Liver (tissue), 9 donors: ENCODE results near the gene CARS2. TPM values are rescaled to one million over a fixed set of nuclear protein-coding genes. Genes with fewer than 3 reads are reported as not detected.
A peak's percentile ranks its signal among the peaks of the same experiment; 100 is the strongest.
"Not testable (repeated sequence)": the region's sequence is repeated elsewhere in the genome, so short reads cannot be mapped to it uniquely, and the experiment has no call there.

ENCODE experiments used
- DNase-seq: peaks from one replicate; pipeline ENCODE4 v3.0.0-alpha.2; 2017; ENCODE audit warnings: low spot score
- H3K27ac ChIP-seq, 2 donors: one replicate each; pipeline ENCODE4 v1.7.0; 2013; ENCODE audit warnings: inconsistent platforms in 2 of 2, low read length in 2 of 2, control low read depth in 1 of 2, low read depth in 1 of 2, mild to moderate bottlenecking in 1 of 2
- H3K27me3 ChIP-seq, 4 donors: one replicate each; pipeline versions ENCODE4 v1.6.1 to v1.7.0; 2013; ENCODE audit warnings: low read length in 3 of 4, inconsistent platforms in 1 of 4, mild to moderate bottlenecking in 1 of 4, moderate library complexity in 1 of 4; ENCODE audit not compliant: control insufficient read depth in 4 of 4, insufficient read depth in 4 of 4
- H3K36me3 ChIP-seq, 4 donors: one replicate each; pipeline versions ENCODE4 v1.6.1 to v1.7.0; 2013; ENCODE audit warnings: low read length in 3 of 4, mild to moderate bottlenecking in 3 of 4, low read depth in 1 of 4, moderate library complexity in 1 of 4; ENCODE audit not compliant: control insufficient read depth in 4 of 4, insufficient read depth in 3 of 4
- H3K4me1 ChIP-seq, 4 donors: one replicate each; pipeline versions ENCODE4 v1.6.1 to v1.7.0; 2013; ENCODE audit warnings: low read length in 3 of 4, mild to moderate bottlenecking in 3 of 4, moderate library complexity in 1 of 4; ENCODE audit not compliant: control insufficient read depth in 4 of 4, insufficient read depth in 4 of 4
- H3K4me3 ChIP-seq, 3 donors: one replicate each; pipeline versions ENCODE4 v1.6.1 to v1.7.0; 2013; ENCODE audit warnings: low read length in 3 of 3, control low read depth in 1 of 3, low read depth in 1 of 3, mild to moderate bottlenecking in 1 of 3
- H3K9ac ChIP-seq, 2 donors: one replicate each; pipeline ENCODE4 v1.7.0; 2013; ENCODE audit warnings: low read length in 2 of 2, mild to moderate bottlenecking in 2 of 2, moderate library complexity in 2 of 2, control low read depth in 1 of 2, low read depth in 1 of 2
- H3K9me3 ChIP-seq, 4 donors: one replicate each; pipeline versions ENCODE4 v1.6.1 to v1.7.0; 2013; ENCODE audit warnings: low read length in 3 of 4; ENCODE audit not compliant: control insufficient read depth in 4 of 4
- EGR1 ChIP-seq, 2 donors: IDR thresholded peaks; 2 replicates each; pipeline ENCODE4 v1.6.1; 2016 to 2018; ENCODE audit warnings: antibody characterized with exemption in 2 of 2, low read depth in 2 of 2
- FOXA1 ChIP-seq: IDR thresholded peaks from 2 replicates; pipeline ENCODE4 v1.6.1; 2016; ENCODE audit warnings: antibody characterized with exemption
- FOXA2 ChIP-seq: IDR thresholded peaks from 2 replicates; pipeline ENCODE4 v1.6.1; 2016; ENCODE audit warnings: antibody characterized with exemption
- GABPA ChIP-seq, 2 donors: IDR thresholded peaks in 1 of 2; conservative IDR thresholded peaks in 1 of 2; 2 replicates each; pipeline ENCODE4 v1.6.1; 2016; ENCODE audit warnings: antibody characterized with exemption in 2 of 2, mild to moderate bottlenecking in 1 of 2, moderate library complexity in 1 of 2
- HNF4A ChIP-seq, 2 donors: conservative IDR thresholded peaks; 2 replicates each; pipeline ENCODE4 v1.6.1; 2016; ENCODE audit warnings: antibody characterized with exemption in 2 of 2, mild to moderate bottlenecking in 2 of 2
- HNF4G ChIP-seq: IDR thresholded peaks from 2 replicates; pipeline ENCODE4 v1.6.1; 2016; ENCODE audit warnings: antibody characterized with exemption
- JUND ChIP-seq, 2 donors: IDR thresholded peaks; 2 replicates each; pipeline ENCODE4 v1.6.1; 2016; ENCODE audit warnings: antibody characterized with exemption in 2 of 2
- NR2F2 ChIP-seq: IDR thresholded peaks from 2 replicates; pipeline ENCODE4 v1.6.1; 2016; ENCODE audit warnings: antibody characterized with exemption
- RAD21 ChIP-seq, 2 donors: IDR thresholded peaks; 2 replicates each; pipeline ENCODE4 v1.6.1; 2016; ENCODE audit warnings: antibody characterized with exemption in 2 of 2, mild to moderate bottlenecking in 2 of 2
- RXRA ChIP-seq, 2 donors: IDR thresholded peaks; 2 replicates each; pipeline ENCODE4 v1.6.1; 2017 to 2018; ENCODE audit warnings: antibody characterized with exemption in 2 of 2, mild to moderate bottlenecking in 1 of 2
- SP1 ChIP-seq: IDR thresholded peaks from 2 replicates; pipeline ENCODE4 v1.6.1; 2018; ENCODE audit warnings: antibody characterized with exemption, mild to moderate bottlenecking
- TAF1 ChIP-seq: conservative IDR thresholded peaks from 2 replicates; pipeline ENCODE4 v1.6.1; 2016; ENCODE audit warnings: antibody characterized with exemption, mild to moderate bottlenecking
- YY1 ChIP-seq: IDR thresholded peaks from 2 replicates; pipeline ENCODE4 v1.6.1; 2016; ENCODE audit warnings: antibody characterized with exemption, mild to moderate bottlenecking
- WGBS: extraction: QIAGEN DNeasy Blood & Tissue Kit; methylation state at CpG from one replicate; pipeline ENCODE4 v1.1.7; 2013; 5-methylcytosine and 5-hydroxymethylcytosine counted together
- polyA plus RNA-seq, 2 donors: library from polyadenylated mRNA; stranded (reverse) in 1 of 2; unstranded in 1 of 2; fragments of 200-250 nt in 1 of 2; fragments of >200 nt in 1 of 2; fragmentation: Nextera tagmentation in 1 of 2; extraction: Ambion mirVana in 1 of 2; gene quantifications; one replicate each; pipeline versions ENCODE4 v1.2.1 to v1.2.3, GENCODE V29; 2013 to 2015
- total RNA-seq, 2 donors: library from RNA; depleted of rRNA; stranded (reverse); fragments of >200 nt; gene quantifications; one replicate each; pipeline ENCODE4 v1.2.3, GENCODE V29; 2014
- TF ChIP-seq, protein P1 (sequence below): IDR thresholded peaks from 2 replicates; pipeline ENCODE4 v1.6.1; 2016; ENCODE audit warnings: antibody characterized with exemption
- TF ChIP-seq, protein P2 (sequence below): IDR thresholded peaks from 2 replicates; pipeline ENCODE4 v1.6.1; 2016; ENCODE audit warnings: antibody characterized with exemption, mild to moderate bottlenecking
- TF ChIP-seq, protein P3 (sequence below): IDR thresholded peaks from 2 replicates; pipeline ENCODE4 v1.6.1; 2016; ENCODE audit warnings: antibody characterized with exemption
- TF ChIP-seq, protein P4 (sequence below): fragments of 150-350 bp; IDR thresholded peaks from 2 replicates; pipeline ENCODE4 v1.5.1; 2017; ENCODE audit warnings: improper control_type of control experiment, low read depth, low read length; ENCODE audit not compliant: missing input control
- donor health status: healthy.
- donor health status: healthy.
- donor health status: healthy.
- donor health status: healthy.
- donor health status: healthy.

CARS2 gene
- total and polyA plus RNA-seq, 4 donors: 28.6 to 44.0 (median 31.4) TPM

DNA sequence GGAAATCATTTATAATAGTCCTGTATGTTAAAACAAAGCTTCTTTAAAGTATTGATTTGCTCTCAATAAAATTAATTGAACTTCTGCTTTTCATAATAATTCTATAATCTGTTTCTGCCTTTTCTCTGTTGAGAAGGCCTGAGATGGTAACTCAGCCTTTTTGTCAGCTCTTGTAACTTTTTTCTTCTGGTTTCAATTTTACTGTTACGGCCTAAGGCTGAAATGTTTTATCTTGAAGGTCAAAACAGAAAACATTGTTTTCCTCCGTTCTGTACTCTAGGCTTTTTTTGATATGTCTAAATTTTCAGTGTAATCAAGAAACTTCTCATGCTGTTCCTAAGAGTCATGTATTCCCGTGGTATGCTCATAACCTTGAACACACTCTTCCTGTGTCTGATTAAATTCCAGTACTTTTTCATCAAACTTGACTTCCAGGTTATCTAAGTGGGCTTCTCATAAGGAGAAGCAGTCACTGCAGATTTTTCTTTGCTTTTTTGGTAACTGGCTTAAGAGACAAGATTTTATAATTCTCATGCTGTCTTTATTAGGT, 98.2 kb downstream of the CARS2 start:
- TF ChIP-seq, protein P1, sequence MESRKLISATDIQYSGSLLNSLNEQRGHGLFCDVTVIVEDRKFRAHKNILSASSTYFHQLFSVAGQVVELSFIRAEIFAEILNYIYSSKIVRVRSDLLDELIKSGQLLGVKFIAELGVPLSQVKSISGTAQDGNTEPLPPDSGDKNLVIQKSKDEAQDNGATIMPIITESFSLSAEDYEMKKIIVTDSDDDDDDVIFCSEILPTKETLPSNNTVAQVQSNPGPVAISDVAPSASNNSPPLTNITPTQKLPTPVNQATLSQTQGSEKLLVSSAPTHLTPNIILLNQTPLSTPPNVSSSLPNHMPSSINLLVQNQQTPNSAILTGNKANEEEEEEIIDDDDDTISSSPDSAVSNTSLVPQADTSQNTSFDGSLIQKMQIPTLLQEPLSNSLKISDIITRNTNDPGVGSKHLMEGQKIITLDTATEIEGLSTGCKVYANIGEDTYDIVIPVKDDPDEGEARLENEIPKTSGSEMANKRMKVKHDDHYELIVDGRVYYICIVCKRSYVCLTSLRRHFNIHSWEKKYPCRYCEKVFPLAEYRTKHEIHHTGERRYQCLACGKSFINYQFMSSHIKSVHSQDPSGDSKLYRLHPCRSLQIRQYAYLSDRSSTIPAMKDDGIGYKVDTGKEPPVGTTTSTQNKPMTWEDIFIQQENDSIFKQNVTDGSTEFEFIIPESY: no peak
- TF ChIP-seq RAD21 (IDR thresholded peaks at IDR 0.05) (no peak), NR2F2 (peak; percentile 71), YY1 (no peak), FOXA1 (no peak)
- Histone ChIP-seq H3K4me1 (no peaks in the 10 kb centered on the region), H3K27ac (no peak overlapping the region), H3K27me3 (no peaks in the 10 kb centered on the region), H3K4me3 (no peak overlapping the region), H3K36me3 (no peaks in the 10 kb centered on the region), H3K9me3 (no peaks in the 10 kb centered on the region), H3K9ac (no peak overlapping the region)
- 77% methylated on average over 3 of the region's 3 CpGs for WGBS
- DNase-seq: no peak

DNA sequence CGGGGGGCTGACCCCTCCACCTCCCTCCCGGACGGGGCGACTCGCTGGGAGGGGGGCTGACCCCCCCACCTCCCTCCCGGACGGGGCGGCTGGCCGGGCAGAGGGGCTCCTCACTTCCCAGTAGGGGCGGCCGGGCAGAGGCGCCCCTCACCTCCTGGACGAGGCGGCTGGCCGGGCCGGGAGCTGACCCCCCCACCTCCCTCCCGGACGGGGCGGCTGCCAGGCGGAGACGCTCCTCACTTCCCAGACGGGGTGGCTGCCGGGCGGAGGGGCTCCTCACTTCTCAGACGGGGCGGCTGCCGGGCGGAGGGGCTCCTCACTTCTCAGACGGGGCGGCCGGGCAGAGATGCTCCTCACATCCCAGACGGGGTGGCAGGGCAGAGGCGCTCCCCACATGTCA, 99.6 kb downstream of the CARS2 start:
- H3K27me3 ChIP-seq, DNase-seq: not testable (repeated sequence)

DNA sequence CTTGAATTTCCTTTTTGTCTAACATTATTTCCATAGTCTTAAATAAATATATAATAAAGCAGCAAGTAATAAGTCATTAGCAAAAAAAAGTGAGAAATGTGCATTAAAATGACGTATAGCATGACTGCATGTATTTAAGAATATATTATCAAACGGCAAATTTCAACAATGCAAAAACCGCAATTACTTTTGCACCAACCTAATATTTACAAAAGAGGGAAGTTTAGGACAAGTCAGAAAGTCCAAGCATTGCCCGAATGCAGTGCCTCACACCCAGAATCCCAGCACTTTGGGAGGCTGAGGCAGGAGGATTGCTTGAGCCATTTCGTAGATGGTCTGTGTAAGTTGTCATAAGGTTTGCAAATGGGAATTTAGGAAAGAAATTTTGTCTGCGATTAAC, 100.8 kb downstream of the CARS2 start:
- Histone ChIP-seq H3K27ac (no peak overlapping the region), H3K4me3 (no peak overlapping the region), H3K9me3 (no peaks in the 10 kb centered on the region), H3K9ac (no peak overlapping the region), H3K4me1 (peaks cover 0 to 12% (median 5%) of the 10 kb centered on the region in 4 donors), H3K36me3 (no peaks in the 10 kb centered on the region), H3K27me3 (no peaks in the 10 kb centered on the region)
- WGBS: 95% methylated on average over 6 of the region's 6 CpGs
- TF ChIP-seq JUND (IDR thresholded peaks at IDR 0.05): no peak
- TF ChIP-seq TAF1: no peak
- no peak for TF ChIP-seq YY1
- no peak for TF ChIP-seq HNF4G
- TF ChIP-seq RAD21 (IDR thresholded peaks at IDR 0.05): no peak
- no peak for TF ChIP-seq GABPA (IDR thresholded peaks at IDR 0.05 in 1 of 2, conservative IDR thresholded peaks at IDR 0.05 in 1 of 2)
- TF ChIP-seq, protein P2, sequence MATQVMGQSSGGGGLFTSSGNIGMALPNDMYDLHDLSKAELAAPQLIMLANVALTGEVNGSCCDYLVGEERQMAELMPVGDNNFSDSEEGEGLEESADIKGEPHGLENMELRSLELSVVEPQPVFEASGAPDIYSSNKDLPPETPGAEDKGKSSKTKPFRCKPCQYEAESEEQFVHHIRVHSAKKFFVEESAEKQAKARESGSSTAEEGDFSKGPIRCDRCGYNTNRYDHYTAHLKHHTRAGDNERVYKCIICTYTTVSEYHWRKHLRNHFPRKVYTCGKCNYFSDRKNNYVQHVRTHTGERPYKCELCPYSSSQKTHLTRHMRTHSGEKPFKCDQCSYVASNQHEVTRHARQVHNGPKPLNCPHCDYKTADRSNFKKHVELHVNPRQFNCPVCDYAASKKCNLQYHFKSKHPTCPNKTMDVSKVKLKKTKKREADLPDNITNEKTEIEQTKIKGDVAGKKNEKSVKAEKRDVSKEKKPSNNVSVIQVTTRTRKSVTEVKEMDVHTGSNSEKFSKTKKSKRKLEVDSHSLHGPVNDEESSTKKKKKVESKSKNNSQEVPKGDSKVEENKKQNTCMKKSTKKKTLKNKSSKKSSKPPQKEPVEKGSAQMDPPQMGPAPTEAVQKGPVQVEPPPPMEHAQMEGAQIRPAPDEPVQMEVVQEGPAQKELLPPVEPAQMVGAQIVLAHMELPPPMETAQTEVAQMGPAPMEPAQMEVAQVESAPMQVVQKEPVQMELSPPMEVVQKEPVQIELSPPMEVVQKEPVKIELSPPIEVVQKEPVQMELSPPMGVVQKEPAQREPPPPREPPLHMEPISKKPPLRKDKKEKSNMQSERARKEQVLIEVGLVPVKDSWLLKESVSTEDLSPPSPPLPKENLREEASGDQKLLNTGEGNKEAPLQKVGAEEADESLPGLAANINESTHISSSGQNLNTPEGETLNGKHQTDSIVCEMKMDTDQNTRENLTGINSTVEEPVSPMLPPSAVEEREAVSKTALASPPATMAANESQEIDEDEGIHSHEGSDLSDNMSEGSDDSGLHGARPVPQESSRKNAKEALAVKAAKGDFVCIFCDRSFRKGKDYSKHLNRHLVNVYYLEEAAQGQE: no peak
- TF ChIP-seq SP1: no peak
- TF ChIP-seq, protein P1: no peak
- no peak for TF ChIP-seq FOXA1
- TF ChIP-seq HNF4A (conservative IDR thresholded peaks at IDR 0.05): no peak
- no peak for TF ChIP-seq NR2F2
- TF ChIP-seq, protein P3, sequence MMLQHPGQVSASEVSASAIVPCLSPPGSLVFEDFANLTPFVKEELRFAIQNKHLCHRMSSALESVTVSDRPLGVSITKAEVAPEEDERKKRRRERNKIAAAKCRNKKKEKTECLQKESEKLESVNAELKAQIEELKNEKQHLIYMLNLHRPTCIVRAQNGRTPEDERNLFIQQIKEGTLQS: no peak
- TF ChIP-seq, protein P4, sequence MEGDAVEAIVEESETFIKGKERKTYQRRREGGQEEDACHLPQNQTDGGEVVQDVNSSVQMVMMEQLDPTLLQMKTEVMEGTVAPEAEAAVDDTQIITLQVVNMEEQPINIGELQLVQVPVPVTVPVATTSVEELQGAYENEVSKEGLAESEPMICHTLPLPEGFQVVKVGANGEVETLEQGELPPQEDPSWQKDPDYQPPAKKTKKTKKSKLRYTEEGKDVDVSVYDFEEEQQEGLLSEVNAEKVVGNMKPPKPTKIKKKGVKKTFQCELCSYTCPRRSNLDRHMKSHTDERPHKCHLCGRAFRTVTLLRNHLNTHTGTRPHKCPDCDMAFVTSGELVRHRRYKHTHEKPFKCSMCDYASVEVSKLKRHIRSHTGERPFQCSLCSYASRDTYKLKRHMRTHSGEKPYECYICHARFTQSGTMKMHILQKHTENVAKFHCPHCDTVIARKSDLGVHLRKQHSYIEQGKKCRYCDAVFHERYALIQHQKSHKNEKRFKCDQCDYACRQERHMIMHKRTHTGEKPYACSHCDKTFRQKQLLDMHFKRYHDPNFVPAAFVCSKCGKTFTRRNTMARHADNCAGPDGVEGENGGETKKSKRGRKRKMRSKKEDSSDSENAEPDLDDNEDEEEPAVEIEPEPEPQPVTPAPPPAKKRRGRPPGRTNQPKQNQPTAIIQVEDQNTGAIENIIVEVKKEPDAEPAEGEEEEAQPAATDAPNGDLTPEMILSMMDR: no peak
- no peak for TF ChIP-seq FOXA2
- TF ChIP-seq EGR1 (IDR thresholded peaks at IDR 0.05; ENCODE audit: low read depth in 2 of 2): no peak
- TF ChIP-seq RXRA (IDR thresholded peaks at IDR 0.05): no peak
- no peak for DNase-seq

More for the DNA sequence above, 99.6 kb downstream of the CARS2 start:
- not testable (repeated sequence) for H3K9me3 ChIP-seq, H3K36me3 ChIP-seq, H3K4me1 ChIP-seq, H3K4me3 ChIP-seq, H3K27ac ChIP-seq, H3K9ac ChIP-seq
- 97% methylated on average over 27 of the region's 33 CpGs for WGBS
